Neural cell (in vitro differentiated cells): Measurements from ENCODE around the gene MR1. TPM values are rescaled to one million over a fixed set of nuclear protein-coding genes. Genes with fewer than 3 reads are reported as not detected.

Experiments
- H2AFZ ChIP-seq: fragments of 200-600, 300-800 bp; sonication (generic), shearing (Covaris generic); 2 replicates; pipeline ENCODE4 v1.6.0; 2014; ENCODE audit warnings: low read depth, mild to moderate bottlenecking, antibody characterized with exemption, low read length, moderate library complexity
- H3F3A ChIP-seq: fragments of 200-600 bp; shearing (Covaris generic); 2 replicates; pipeline ENCODE4 v1.6.1; 2016; ENCODE audit warnings: mild to moderate bottlenecking, moderate library complexity, mixed read lengths, antibody characterized with exemption, low read length; ENCODE audit not compliant: insufficient read depth, poor library complexity, severe bottlenecking
- H3K27ac ChIP-seq: fragments of 200-600, 300-800 bp; sonication (generic), shearing (Covaris generic); 2 replicates; pipeline ENCODE4 v1.5.1; 2014; ENCODE audit warnings: mild to moderate bottlenecking, low read length, moderate library complexity
- H3K27me3 ChIP-seq: fragments of 300-800, 200-600 bp; sonication (generic), shearing (Covaris generic); 2 replicates; pipeline ENCODE4 v1.6.0; 2014; ENCODE audit warnings: mild to moderate bottlenecking, low read depth, low read length, moderate library complexity; ENCODE audit not compliant: insufficient read depth
- H3K36me3 ChIP-seq: fragments of 300-800, 200-600 bp; sonication (generic), shearing (Covaris generic); 2 replicates; pipeline ENCODE4 v1.5.1; 2014; ENCODE audit warnings: mild to moderate bottlenecking, antibody characterized with exemption, low read length, moderate library complexity; ENCODE audit not compliant: insufficient read depth
- H3K4me2 ChIP-seq: fragments of 300-800, 200-600 bp; sonication (generic), shearing (Covaris generic); 2 replicates; pipeline ENCODE4 v1.6.0; 2014; ENCODE audit warnings: mild to moderate bottlenecking, low read length
- H3K4me3 ChIP-seq: fragments of 300-800, 200-600 bp; sonication (generic), shearing (Covaris generic); 2 replicates; pipeline ENCODE4 v1.5.1; 2014; ENCODE audit warnings: mild to moderate bottlenecking, low read length, moderate library complexity
- H3K79me2 ChIP-seq: fragments of 200-600 bp; shearing (Covaris generic); replicated peaks from 2 replicates; pipeline ENCODE4 v1.6.0; 2014; ENCODE audit warnings: mild to moderate bottlenecking, low read length, moderate library complexity; ENCODE audit not compliant: insufficient read depth
- H3K9ac ChIP-seq: fragments of 300-800, 200-600 bp; sonication (generic), shearing (Covaris generic); 2 replicates; pipeline ENCODE4 v1.6.1; 2016; ENCODE audit warnings: mild to moderate bottlenecking, low read length, mixed read lengths
- H3K9me2 ChIP-seq: fragments of 200-600 bp; shearing (Covaris generic); 2 replicates; pipeline ENCODE4 v1.6.1; 2016; ENCODE audit warnings: mild to moderate bottlenecking, low read length, mixed read lengths; ENCODE audit not compliant: insufficient read depth
- H3K9me3 ChIP-seq: fragments of 200-600, 300-800 bp; sonication (generic), shearing (Covaris generic); 2 replicates; pipeline ENCODE4 v1.6.1; 2016; ENCODE audit warnings: mild to moderate bottlenecking, mixed run types, low read length, moderate library complexity, mixed read lengths
- H4K20me1 ChIP-seq: fragments of 200-600 bp; shearing (Covaris generic); 2 replicates; pipeline ENCODE4 v1.6.1; 2016; ENCODE audit warnings: mild to moderate bottlenecking, mixed run types; ENCODE audit not compliant: insufficient read depth
- EP300 ChIP-seq: fragments of 450-650 bp; conservative IDR thresholded peaks from 2 replicates; pipeline ENCODE4 v1.6.1; 2014; ENCODE audit warnings: antibody characterized with exemption, mild to moderate bottlenecking, moderate library complexity; ENCODE audit not compliant: poor library complexity, severe bottlenecking
- EZH2 ChIP-seq: fragments of 200-600, 300-800 bp; shearing (Covaris generic), sonication (generic); IDR thresholded peaks from 2 replicates; pipeline ENCODE4 v1.6.1; 2014; ENCODE audit warnings: antibody characterized with exemption, low read length, borderline replicate concordance, mild to moderate bottlenecking; ENCODE audit not compliant: insufficient read depth, poor library complexity, severe bottlenecking
- MXI1 ChIP-seq: fragments of 450-650 bp; conservative IDR thresholded peaks from 2 replicates; pipeline ENCODE4 v1.6.1; 2014; ENCODE audit warnings: antibody characterized with exemption, mild to moderate bottlenecking; ENCODE audit not compliant: poor library complexity, severe bottlenecking
- POLR2AphosphoS5 ChIP-seq: IDR thresholded peaks from 2 replicates; pipeline ENCODE4 v1.6.1; 2012
- RAD21 ChIP-seq: fragments of 450-650 bp; conservative IDR thresholded peaks from 2 replicates; pipeline ENCODE4 v1.6.1; 2014; ENCODE audit warnings: antibody characterized with exemption, mild to moderate bottlenecking, moderate library complexity
- REST ChIP-seq: IDR thresholded peaks from 2 replicates; pipeline ENCODE4 v1.6.1; 2012; ENCODE audit warnings: borderline replicate concordance
- SMC3 ChIP-seq: fragments of 450-650 bp; conservative IDR thresholded peaks from 2 replicates; pipeline ENCODE4 v1.6.1; 2014; ENCODE audit warnings: antibody characterized with exemption, mild to moderate bottlenecking, moderate library complexity; ENCODE audit not compliant: poor library complexity
- TAF1 ChIP-seq: IDR thresholded peaks from 2 replicates; pipeline ENCODE4 v1.6.1; 2012; ENCODE audit warnings: low read depth
- polyA plus RNA-seq: library from polyadenylated mRNA; depleted of rRNA; stranded (reverse); fragments of >200 nt; gene quantifications from 2 replicates; pipeline ENCODE4 v1.2.3, GENCODE V29; 2014
- TF ChIP-seq, protein P1 (sequence below): fragments of 450-650 bp; IDR thresholded peaks from 2 replicates; pipeline ENCODE4 v1.5.1; 2014; ENCODE audit warnings: antibody characterized with exemption, mild to moderate bottlenecking, moderate library complexity; ENCODE audit not compliant: poor library complexity, severe bottlenecking

MR1 gene
- polyA plus RNA-seq, 1 donor from 2014 or later: not detected

GRCh38 chr1:181105134-181106021, 71.6 kb downstream of the MR1 start:
- Histone ChIP-seq H3K79me2 (peaks cover 7% of the 10 kb centered on the region), H3K36me3 (no peaks in the 10 kb centered on the region), H3K27ac (peak overlapping the region; percentile 94), H3K4me2 (peak overlapping the region; percentile 93), H3K4me3 (peak overlapping the region; percentile 93), H4K20me1 (no peaks in the 10 kb centered on the region), H3F3A (peaks cover 6% of the 10 kb centered on the region), H2AFZ (peak overlapping the region; percentile 84), H3K27me3 (no peaks in the 10 kb centered on the region), H3K9me3 (no peaks in the 10 kb centered on the region), H3K9me2 (no peaks in the 10 kb centered on the region), H3K9ac (peak overlapping the region; percentile 99)
- TF ChIP-seq EP300 (peak; percentile 5), MXI1 (peak; percentile 77), POLR2AphosphoS5 (peak; percentile 50), RAD21 (peak; percentile 19), REST (peak; percentile 1), TAF1 (peak; percentile 5), SMC3 (no peak), EZH2 (no peak)
- TF ChIP-seq, protein P1, sequence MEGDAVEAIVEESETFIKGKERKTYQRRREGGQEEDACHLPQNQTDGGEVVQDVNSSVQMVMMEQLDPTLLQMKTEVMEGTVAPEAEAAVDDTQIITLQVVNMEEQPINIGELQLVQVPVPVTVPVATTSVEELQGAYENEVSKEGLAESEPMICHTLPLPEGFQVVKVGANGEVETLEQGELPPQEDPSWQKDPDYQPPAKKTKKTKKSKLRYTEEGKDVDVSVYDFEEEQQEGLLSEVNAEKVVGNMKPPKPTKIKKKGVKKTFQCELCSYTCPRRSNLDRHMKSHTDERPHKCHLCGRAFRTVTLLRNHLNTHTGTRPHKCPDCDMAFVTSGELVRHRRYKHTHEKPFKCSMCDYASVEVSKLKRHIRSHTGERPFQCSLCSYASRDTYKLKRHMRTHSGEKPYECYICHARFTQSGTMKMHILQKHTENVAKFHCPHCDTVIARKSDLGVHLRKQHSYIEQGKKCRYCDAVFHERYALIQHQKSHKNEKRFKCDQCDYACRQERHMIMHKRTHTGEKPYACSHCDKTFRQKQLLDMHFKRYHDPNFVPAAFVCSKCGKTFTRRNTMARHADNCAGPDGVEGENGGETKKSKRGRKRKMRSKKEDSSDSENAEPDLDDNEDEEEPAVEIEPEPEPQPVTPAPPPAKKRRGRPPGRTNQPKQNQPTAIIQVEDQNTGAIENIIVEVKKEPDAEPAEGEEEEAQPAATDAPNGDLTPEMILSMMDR: peak; percentile 12

DNA sequence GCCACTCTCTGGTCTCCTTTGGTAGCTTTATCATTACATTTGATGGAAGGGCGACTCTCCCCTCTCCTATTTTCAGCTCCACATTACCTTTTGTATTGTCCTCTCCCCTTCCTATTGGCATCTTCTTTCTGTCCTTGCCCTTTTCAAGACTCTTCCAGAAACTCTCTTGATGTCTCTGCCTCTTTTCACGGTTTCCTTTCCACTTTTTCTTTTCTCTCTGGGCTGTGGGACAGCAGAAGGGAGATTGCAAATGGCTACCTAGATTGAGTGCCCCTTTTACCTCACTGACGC, 72.2 kb downstream of the MR1 start:
- Histone ChIP-seq H3K79me2 (peaks cover 7% of the 10 kb centered on the region), H3F3A (peaks cover 6% of the 10 kb centered on the region), H3K9me2 (no peaks in the 10 kb centered on the region), H3K27ac (peak overlapping the region; percentile 63), H3K4me3 (peak overlapping the region; percentile 65), H3K9me3 (no peaks in the 10 kb centered on the region), H3K27me3 (no peaks in the 10 kb centered on the region), H4K20me1 (no peaks in the 10 kb centered on the region), H3K36me3 (no peaks in the 10 kb centered on the region), H2AFZ (peak overlapping the region; percentile 17), H3K9ac (peak overlapping the region; percentile 70), H3K4me2 (no peak overlapping the region)
- TF ChIP-seq TAF1: no peak
- TF ChIP-seq EZH2: no peak
